Measurements from ENCODE around the gene SIPA1L2.

The SIPA1L2 gene

GRCh38 chr1:232630894-232631195 is 912 bp upstream of the SIPA1L2 start:
- H3K27ac ChIP-seq (ENCODE audit: insufficient read depth in 1 of 2, low read depth in 1 of 2, low read length in 2 of 2, poor library complexity in 1 of 2, severe bottlenecking in 2 of 2) = no peak overlapping the region
- POLR2A ChIA-PET = no interaction called here

GRCh38 chr1:232629250-232630046 is 485 bp downstream of the SIPA1L2 start:
- under 1% methylated on average over 80 of the region's 96 CpGs for WGBS (ENCODE audit: insufficient coverage)
- Histone ChIP-seq H3K4me1 (ENCODE audit: control extremely low read depth in 1 of 4, control insufficient read depth in 4 of 4, insufficient read depth in 4 of 4, low read length in 3 of 4) (peaks cover 5 to 26% (median 19%) of the 10 kb centered on the region in 4 experiments), H3K36me3 (ENCODE audit: control insufficient read depth in 4 of 4, insufficient read depth in 4 of 4, low read length in 3 of 4) (no peaks in the 10 kb centered on the region), H3K27me3 (replicated peaks in 2 of 5; ENCODE audit: control insufficient read depth in 4 of 5, insufficient read depth in 5 of 5, low read length in 4 of 5) (peaks cover 0 to 16% (median 8%) of the 10 kb centered on the region in 5 experiments), H3K4me3 (ENCODE audit: control insufficient read depth in 1 of 7, extremely low read depth in 1 of 7, insufficient read depth in 4 of 7, low read depth in 2 of 7, low read length in 6 of 7) (peak overlapping the region; percentile 34 to 79 (median 68)), H3K27ac (ENCODE audit: insufficient read depth in 1 of 2, low read depth in 1 of 2, low read length in 2 of 2, poor library complexity in 1 of 2, severe bottlenecking in 2 of 2) (no peak overlapping the region), H3K9me3 (ENCODE audit: control extremely low read depth in 1 of 5, control insufficient read depth in 4 of 5, insufficient read depth in 2 of 5, low read depth in 1 of 5, low read length in 4 of 5) (no peaks in the 10 kb centered on the region)
- DNase-seq = peak in 2 of 3 donors; percentile 24 to 37
- ChIA-PET POLR2A (no interaction called here), CTCF (interaction anchor here (1.2 kb wide), 1 partner anchor 511 kb away, joined by 3 read pairs; no protein-coding TSS in a partner anchor)

More at GRCh38 chr1:232630894-232631195, 912 bp upstream of the SIPA1L2 start:
- 0% methylated on average over 5 of the region's 8 CpGs for WGBS (ENCODE audit: insufficient coverage)
- no peaks in the 10 kb centered on the region for H3K36me3 ChIP-seq (ENCODE audit: control insufficient read depth in 4 of 4, insufficient read depth in 4 of 4, low read length in 3 of 4)
- CTCF ChIA-PET = interaction anchor here (0.8 to 1.9 kb wide), 4 partner anchors 10 to 610 kb away, joined by 3 to 6 read pairs (median 3); no protein-coding TSS in a partner anchor
- DNase-seq = no peak
- H3K4me3 ChIP-seq (ENCODE audit: control insufficient read depth in 1 of 7, extremely low read depth in 1 of 7, insufficient read depth in 4 of 7, low read depth in 2 of 7, low read length in 6 of 7) = peak overlapping the region in 6 of 7 experiments; percentile 54 to 79 (median 70)
- peaks cover 5 to 26% (median 19%) of the 10 kb centered on the region in 4 experiments for H3K4me1 ChIP-seq (ENCODE audit: control extremely low read depth in 1 of 4, control insufficient read depth in 4 of 4, insufficient read depth in 4 of 4, low read length in 3 of 4)
- no peaks in the 10 kb centered on the region for H3K9me3 ChIP-seq (ENCODE audit: control extremely low read depth in 1 of 5, control insufficient read depth in 4 of 5, insufficient read depth in 2 of 5, low read depth in 1 of 5, low read length in 4 of 5)
- H3K27me3 ChIP-seq (replicated peaks in 2 of 5; ENCODE audit: control insufficient read depth in 4 of 5, insufficient read depth in 5 of 5, low read length in 4 of 5) = peaks cover 0 to 16% (median 8%) of the 10 kb centered on the region in 5 experiments

GRCh38 chr1:232628335-232629249 is 1.3 kb downstream of the SIPA1L2 start:
- no peak overlapping the region for H3K27ac ChIP-seq (ENCODE audit: insufficient read depth in 1 of 2, low read depth in 1 of 2, low read length in 2 of 2, poor library complexity in 1 of 2, severe bottlenecking in 2 of 2)
- H3K4me1 ChIP-seq (ENCODE audit: control extremely low read depth in 1 of 4, control insufficient read depth in 4 of 4, insufficient read depth in 4 of 4, low read length in 3 of 4) = peaks cover 5 to 26% (median 19%) of the 10 kb centered on the region in 4 experiments
- H3K4me3 ChIP-seq (ENCODE audit: control insufficient read depth in 1 of 7, extremely low read depth in 1 of 7, insufficient read depth in 4 of 7, low read depth in 2 of 7, low read length in 6 of 7) = peak overlapping the region in 6 of 7 experiments; percentile 54 to 79 (median 70)
- H3K36me3 ChIP-seq (ENCODE audit: control insufficient read depth in 4 of 4, insufficient read depth in 4 of 4, low read length in 3 of 4) = no peaks in the 10 kb centered on the region
- no peaks in the 10 kb centered on the region for H3K9me3 ChIP-seq (ENCODE audit: control extremely low read depth in 1 of 5, control insufficient read depth in 4 of 5, insufficient read depth in 2 of 5, low read depth in 1 of 5, low read length in 4 of 5)
- peaks cover 0 to 16% (median 8%) of the 10 kb centered on the region in 5 experiments for H3K27me3 ChIP-seq (replicated peaks in 2 of 5; ENCODE audit: control insufficient read depth in 4 of 5, insufficient read depth in 5 of 5, low read length in 4 of 5)
- ChIA-PET POLR2A (no interaction called here), CTCF (interaction anchor here (1.2 to 2.0 kb wide), 4 partner anchors 26 to 397 kb away, joined by 3 to 6 read pairs (median 4); partner anchors contain the start of gene MAP10)
- 21% methylated on average over 8 of the region's 13 CpGs for WGBS (ENCODE audit: insufficient coverage)
- peak; percentile 38 to 69 (median 64) for DNase-seq

GRCh38 chr1:232627645-232628334 is 2.1 kb downstream of the SIPA1L2 start:
- H3K9me3 ChIP-seq (ENCODE audit: control extremely low read depth in 1 of 5, control insufficient read depth in 4 of 5, insufficient read depth in 2 of 5, low read depth in 1 of 5, low read length in 4 of 5) = no peaks in the 10 kb centered on the region
- H3K4me1 ChIP-seq (ENCODE audit: control extremely low read depth in 1 of 4, control insufficient read depth in 4 of 4, insufficient read depth in 4 of 4, low read length in 3 of 4) = peaks cover 5 to 26% (median 19%) of the 10 kb centered on the region in 4 experiments
- WGBS (ENCODE audit: insufficient coverage) = 100% methylated on average over 2 of the region's 4 CpGs
- H3K36me3 ChIP-seq (ENCODE audit: control insufficient read depth in 4 of 4, insufficient read depth in 4 of 4, low read length in 3 of 4) = no peaks in the 10 kb centered on the region
- peaks cover 0 to 16% (median 8%) of the 10 kb centered on the region in 5 experiments for H3K27me3 ChIP-seq (replicated peaks in 2 of 5; ENCODE audit: control insufficient read depth in 4 of 5, insufficient read depth in 5 of 5, low read length in 4 of 5)
- ChIA-PET POLR2A (no interaction called here), CTCF (interaction anchor here (0.8 to 2.0 kb wide), 8 partner anchors 25 to 862 kb away, joined by 3 to 6 read pairs (median 4); partner anchors contain the start of gene MAP10)
- peak; percentile 38 to 58 (median 49) for DNase-seq
- no peak overlapping the region for H3K27ac ChIP-seq (ENCODE audit: insufficient read depth in 1 of 2, low read depth in 1 of 2, low read length in 2 of 2, poor library complexity in 1 of 2, severe bottlenecking in 2 of 2)
- H3K4me3 ChIP-seq (ENCODE audit: control insufficient read depth in 1 of 7, extremely low read depth in 1 of 7, insufficient read depth in 4 of 7, low read depth in 2 of 7, low read length in 6 of 7) = no peak overlapping the region

GRCh38 chr1:232627171-232627570 is 2.8 kb downstream of the SIPA1L2 start:
- no peaks in the 10 kb centered on the region for H3K36me3 ChIP-seq (ENCODE audit: control insufficient read depth in 4 of 4, insufficient read depth in 4 of 4, low read length in 3 of 4)
- POLR2A ChIA-PET = no interaction called here
- no peak overlapping the region for H3K4me3 ChIP-seq (ENCODE audit: control insufficient read depth in 1 of 7, extremely low read depth in 1 of 7, insufficient read depth in 4 of 7, low read depth in 2 of 7, low read length in 6 of 7)
- CTCF ChIA-PET = interaction anchor here (0.8 to 2.0 kb wide), 9 partner anchors 24 to 862 kb away, joined by 3 to 6 read pairs (median 4); partner anchors contain the start of gene MAP10
- no peak for DNase-seq
- H3K9me3 ChIP-seq (ENCODE audit: control extremely low read depth in 1 of 5, control insufficient read depth in 4 of 5, insufficient read depth in 2 of 5, low read depth in 1 of 5, low read length in 4 of 5) = no peaks in the 10 kb centered on the region
- peaks cover 0 to 16% (median 8%) of the 10 kb centered on the region in 5 experiments for H3K27me3 ChIP-seq (replicated peaks in 2 of 5; ENCODE audit: control insufficient read depth in 4 of 5, insufficient read depth in 5 of 5, low read length in 4 of 5)
- no CpG with 5 or more reads among the region's 4 CpGs for WGBS (ENCODE audit: insufficient coverage)
- no peak overlapping the region for H3K27ac ChIP-seq (ENCODE audit: insufficient read depth in 1 of 2, low read depth in 1 of 2, low read length in 2 of 2, poor library complexity in 1 of 2, severe bottlenecking in 2 of 2)
- peaks cover 5 to 30% (median 19%) of the 10 kb centered on the region in 4 experiments for H3K4me1 ChIP-seq (ENCODE audit: control extremely low read depth in 1 of 4, control insufficient read depth in 4 of 4, insufficient read depth in 4 of 4, low read length in 3 of 4)

- H3K36me3 ChIP-seq (ENCODE audit: control insufficient read depth in 4 of 4, insufficient read depth in 4 of 4, low read length in 3 of 4) = no peaks in the 10 kb centered on the region
- H3K27me3 ChIP-seq (replicated peaks in 2 of 5; ENCODE audit: control insufficient read depth in 4 of 5, insufficient read depth in 5 of 5, low read length in 4 of 5) = peaks cover 0 to 16% (median 8%) of the 10 kb centered on the region in 5 experiments
- no peaks in the 10 kb centered on the region for H3K9me3 ChIP-seq (ENCODE audit: control extremely low read depth in 1 of 5, control insufficient read depth in 4 of 5, insufficient read depth in 2 of 5, low read depth in 1 of 5, low read length in 4 of 5)
- peaks cover 5 to 30% (median 19%) of the 10 kb centered on the region in 4 experiments for H3K4me1 ChIP-seq (ENCODE audit: control extremely low read depth in 1 of 4, control insufficient read depth in 4 of 4, insufficient read depth in 4 of 4, low read length in 3 of 4)
- ChIA-PET POLR2A (no interaction called here), CTCF (interaction anchor here (1.2 to 2.0 kb wide), 4 partner anchors 37 to 760 kb away, joined by 4 to 6 read pairs (median 4); no protein-coding TSS in a partner anchor)
- no peak for DNase-seq
- H3K27ac ChIP-seq (ENCODE audit: insufficient read depth in 1 of 2, low read depth in 1 of 2, low read length in 2 of 2, poor library complexity in 1 of 2, severe bottlenecking in 2 of 2) = no peak overlapping the region
- no peak overlapping the region for H3K4me3 ChIP-seq (ENCODE audit: control insufficient read depth in 1 of 7, extremely low read depth in 1 of 7, insufficient read depth in 4 of 7, low read depth in 2 of 7, low read length in 6 of 7)
- WGBS (ENCODE audit: insufficient coverage) = 100% methylated on average over 2 of the region's 2 CpGs
These were observed 3.5 kb downstream of the SIPA1L2 start for GRCh38 chr1:232626452-232626851.

Data from common myeloid progenitor, CD34-positive (primary cell).